Measurements from ENCODE around the gene SMARCD2.

- TF ChIP-seq POLR2A (IDR thresholded peaks at IDR 0.05; ENCODE audit: low read depth), result no peak
- TF ChIP-seq, protein P1, sequence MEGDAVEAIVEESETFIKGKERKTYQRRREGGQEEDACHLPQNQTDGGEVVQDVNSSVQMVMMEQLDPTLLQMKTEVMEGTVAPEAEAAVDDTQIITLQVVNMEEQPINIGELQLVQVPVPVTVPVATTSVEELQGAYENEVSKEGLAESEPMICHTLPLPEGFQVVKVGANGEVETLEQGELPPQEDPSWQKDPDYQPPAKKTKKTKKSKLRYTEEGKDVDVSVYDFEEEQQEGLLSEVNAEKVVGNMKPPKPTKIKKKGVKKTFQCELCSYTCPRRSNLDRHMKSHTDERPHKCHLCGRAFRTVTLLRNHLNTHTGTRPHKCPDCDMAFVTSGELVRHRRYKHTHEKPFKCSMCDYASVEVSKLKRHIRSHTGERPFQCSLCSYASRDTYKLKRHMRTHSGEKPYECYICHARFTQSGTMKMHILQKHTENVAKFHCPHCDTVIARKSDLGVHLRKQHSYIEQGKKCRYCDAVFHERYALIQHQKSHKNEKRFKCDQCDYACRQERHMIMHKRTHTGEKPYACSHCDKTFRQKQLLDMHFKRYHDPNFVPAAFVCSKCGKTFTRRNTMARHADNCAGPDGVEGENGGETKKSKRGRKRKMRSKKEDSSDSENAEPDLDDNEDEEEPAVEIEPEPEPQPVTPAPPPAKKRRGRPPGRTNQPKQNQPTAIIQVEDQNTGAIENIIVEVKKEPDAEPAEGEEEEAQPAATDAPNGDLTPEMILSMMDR (IDR thresholded peaks at IDR 0.05), result no peak
- no peak for TF ChIP-seq POLR2AphosphoS5 (IDR thresholded peaks at IDR 0.05)
- no peak for TF ChIP-seq EP300 (IDR thresholded peaks at IDR 0.05)
These were observed 15.9 kb downstream of the SMARCD2 start for GRCh38 chr17:63826468-63827001.
